ENCODE measurements around the gene SEC14L1. TPM values are rescaled to one million over a fixed set of nuclear protein-coding genes. Genes with fewer than 3 reads are reported as not detected.

The SEC14L1 gene
- total RNA-seq, 1 experiment from 2014 or later: 25.8 TPM

GRCh38 chr17:77218902-77219301, 78.1 kb downstream of the SEC14L1 start:
- Mint-ChIP-seq H3K4me3 (ENCODE audit: unreplicated experiment) (no peak overlapping the region), H3K4me1 (ENCODE audit: insufficient read depth, unreplicated experiment) (no peaks in the 10 kb centered on the region), H3K27me3 (ENCODE audit: insufficient read depth, unreplicated experiment) (no peaks in the 10 kb centered on the region), H3K9me3 (ENCODE audit: unreplicated experiment) (no peaks in the 10 kb centered on the region), H3K27ac (ENCODE audit: low read depth, unreplicated experiment) (no peak overlapping the region), H3K36me3 (ENCODE audit: insufficient read depth, unreplicated experiment) (peaks cover 19% of the 10 kb centered on the region)
- ChIA-PET POLR2A (no interaction called here), CTCF (no interaction called here)
- no peak for TF ChIP-seq CTCF (IDR thresholded peaks at IDR 0.05; ENCODE audit: unreplicated experiment)
- no peak for DNase-seq (ENCODE audit: unreplicated experiment)
- BruUV-seq (replicated peaks): no TSS peak
- intact Hi-C loops (cut with micrococcal nuclease): no loop called here

- Mint-ChIP-seq H3K27ac (ENCODE audit: low read depth, unreplicated experiment) (no peak overlapping the region), H3K9me3 (ENCODE audit: unreplicated experiment) (no peaks in the 10 kb centered on the region), H3K4me3 (ENCODE audit: unreplicated experiment) (no peak overlapping the region), H3K27me3 (ENCODE audit: insufficient read depth, unreplicated experiment) (no peaks in the 10 kb centered on the region), H3K4me1 (ENCODE audit: insufficient read depth, unreplicated experiment) (no peaks in the 10 kb centered on the region), H3K36me3 (ENCODE audit: insufficient read depth, unreplicated experiment) (peaks cover 8% of the 10 kb centered on the region)
- intact Hi-C loops (cut with micrococcal nuclease): no loop called here
- no peak for TF ChIP-seq CTCF (IDR thresholded peaks at IDR 0.05; ENCODE audit: unreplicated experiment)
- BruUV-seq (replicated peaks): no TSS peak
- ChIA-PET CTCF (interaction anchor here (0.7 kb wide), 1 partner anchor 638 kb away, joined by 3 read pairs; no protein-coding TSS in a partner anchor), POLR2A (no interaction called here)
- no peak for DNase-seq (ENCODE audit: unreplicated experiment)
These were observed 81.6 kb downstream of the SEC14L1 start for GRCh38 chr17:77222356-77222755.

- Mint-ChIP-seq H3K36me3 (ENCODE audit: insufficient read depth, unreplicated experiment) (peaks cover 4% of the 10 kb centered on the region), H3K4me3 (ENCODE audit: unreplicated experiment) (no peak overlapping the region), H3K9me3 (ENCODE audit: unreplicated experiment) (no peaks in the 10 kb centered on the region), H3K27ac (ENCODE audit: low read depth, unreplicated experiment) (no peak overlapping the region), H3K4me1 (ENCODE audit: insufficient read depth, unreplicated experiment) (no peaks in the 10 kb centered on the region), H3K27me3 (ENCODE audit: insufficient read depth, unreplicated experiment) (no peaks in the 10 kb centered on the region)
- POLR2A ChIA-PET: interaction anchor here (0.6 kb wide), 1 partner anchor 833 kb away, joined by 3 read pairs; no protein-coding TSS in a partner anchor
- TF ChIP-seq CTCF (IDR thresholded peaks at IDR 0.05; ENCODE audit: unreplicated experiment): no peak
- intact Hi-C loops (cut with micrococcal nuclease): no loop called here
- CTCF ChIA-PET: no interaction called here
- DNase-seq (ENCODE audit: unreplicated experiment): no peak
- BruUV-seq (replicated peaks): no TSS peak
These were observed 83.1 kb downstream of the SEC14L1 start for GRCh38 chr17:77223642-77224420.

- intact Hi-C loops (cut with micrococcal nuclease): no loop called here
- POLR2A ChIA-PET: no interaction called here
- no peaks in the 10 kb centered on the region for H3K4me1 Mint-ChIP-seq (ENCODE audit: insufficient read depth, unreplicated experiment)
- no peak overlapping the region for H3K4me3 Mint-ChIP-seq (ENCODE audit: unreplicated experiment)
- CTCF ChIA-PET: no interaction called here
- H3K36me3 Mint-ChIP-seq (ENCODE audit: insufficient read depth, unreplicated experiment): no peaks in the 10 kb centered on the region
- no peak for TF ChIP-seq CTCF (IDR thresholded peaks at IDR 0.05; ENCODE audit: unreplicated experiment)
- H3K9me3 Mint-ChIP-seq (ENCODE audit: unreplicated experiment): no peaks in the 10 kb centered on the region
- H3K27ac Mint-ChIP-seq (ENCODE audit: low read depth, unreplicated experiment): no peak overlapping the region
- no peaks in the 10 kb centered on the region for H3K27me3 Mint-ChIP-seq (ENCODE audit: insufficient read depth, unreplicated experiment)
- DNase-seq (ENCODE audit: unreplicated experiment): no peak
- no TSS peak for BruUV-seq (replicated peaks)
These were observed 84.5 kb downstream of the SEC14L1 start for GRCh38 chr17:77225265-77225664.

Data from MCF 10A (cell line).